ENCODE results near the gene PMEPA1. TPM values are rescaled to one million over a fixed set of nuclear protein-coding genes. Genes with fewer than 3 reads are reported as not detected.
A peak's percentile ranks its signal among the peaks of the same experiment; 100 is the strongest.

The PMEPA1 gene
- polyA plus RNA-seq, 2 of the 4 experiments (the other 2 are of a cell fraction), result 131 to 147 TPM

DNA sequence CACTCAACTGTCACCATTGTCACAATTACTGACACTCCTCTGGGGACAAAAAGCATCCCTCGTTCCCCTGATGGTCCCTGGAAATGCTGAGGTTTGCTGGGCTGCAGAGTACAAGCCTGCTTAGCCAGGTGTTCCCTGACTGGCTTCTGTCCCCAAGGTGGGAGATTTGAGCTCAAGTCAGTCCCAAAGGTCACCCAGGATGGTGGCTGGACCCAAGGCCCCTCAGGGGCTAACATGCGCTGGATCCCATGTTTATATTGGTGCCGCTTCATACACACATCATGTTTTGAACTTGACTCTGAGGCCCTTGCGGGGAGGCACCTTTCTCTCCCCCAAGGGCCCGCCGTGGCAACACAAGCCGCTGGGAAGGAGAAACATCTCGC, 44.2 kb downstream of the PMEPA1 start:
- no peak for DNase-seq (ENCODE audit: low read depth in 1 of 2, low spot score in 1 of 2)
- no peak overlapping the region for H3K27ac ChIP-seq
- ChIA-PET POLR2A (no interaction called here), CTCF (interaction anchor here (0.6 to 1.2 kb wide), 5 partner anchors 10 to 514 kb away, joined by 3 to 6 read pairs (median 4); no protein-coding TSS in a partner anchor)
- TF ChIP-seq HOXB5 (CRISPR knock-in tag; IDR thresholded peaks at IDR 0.05) (no peak), HEYL (CRISPR knock-in tag; IDR thresholded peaks at IDR 0.05) (no peak), CEBPB (IDR thresholded peaks at IDR 0.05) (no peak), CBX2 (IDR thresholded peaks at IDR 0.05; ENCODE audit: borderline replicate concordance, low read depth) (no peak), FOSB (CRISPR knock-in tag; IDR thresholded peaks at IDR 0.05) (no peak)
- TF ChIP-seq, protein P1, sequence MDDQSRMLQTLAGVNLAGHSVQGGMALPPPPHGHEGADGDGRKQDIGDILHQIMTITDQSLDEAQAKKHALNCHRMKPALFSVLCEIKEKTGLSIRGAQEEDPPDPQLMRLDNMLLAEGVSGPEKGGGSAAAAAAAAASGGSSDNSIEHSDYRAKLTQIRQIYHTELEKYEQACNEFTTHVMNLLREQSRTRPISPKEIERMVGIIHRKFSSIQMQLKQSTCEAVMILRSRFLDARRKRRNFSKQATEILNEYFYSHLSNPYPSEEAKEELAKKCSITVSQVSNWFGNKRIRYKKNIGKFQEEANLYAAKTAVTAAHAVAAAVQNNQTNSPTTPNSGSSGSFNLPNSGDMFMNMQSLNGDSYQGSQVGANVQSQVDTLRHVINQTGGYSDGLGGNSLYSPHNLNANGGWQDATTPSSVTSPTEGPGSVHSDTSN (IDR thresholded peaks at IDR 0.05), result no peak
- H3K4me1 ChIP-seq, result peaks cover 79% of the 10 kb centered on the region
- no peak overlapping the region for H3K4me3 ChIP-seq
- no peak for ATAC-seq
- WGBS (ENCODE audit: missing lambda C conversion rate), result 91% methylated on average over 8 of the region's 8 CpGs
- H3K4me2 ChIP-seq, result no peak overlapping the region
- FAIRE-seq, result no peak
- no peaks in the 10 kb centered on the region for H3K9me3 ChIP-seq

GRCh38 chr20:57664924-57665588, 44.8 kb downstream of the PMEPA1 start:
- Histone ChIP-seq H3K4me2 (no peak overlapping the region), H3K4me1 (peaks cover 79% of the 10 kb centered on the region), H3K27ac (no peak overlapping the region), H3K4me3 (no peak overlapping the region), H3K9me3 (no peaks in the 10 kb centered on the region)
- TF ChIP-seq POLR2AphosphoS2 (conservative IDR thresholded peaks at IDR 0.05; ENCODE audit: low read length) (0 out of 2 replicates have a peak, but pooled peaks have one; percentile 6), HEYL (CRISPR knock-in tag; IDR thresholded peaks at IDR 0.05) (no peak), KDM1A (IDR thresholded peaks at IDR 0.05; ENCODE audit: low read depth) (peak; percentile 55; the same call in 1 of the 2 replicates)
- WGBS (ENCODE audit: missing lambda C conversion rate), result 91% methylated on average over 14 of the region's 14 CpGs
- CTCF ChIA-PET, result interaction anchor here (0.6 to 1.2 kb wide), 5 partner anchors 9 to 515 kb away, joined by 3 to 6 read pairs (median 4); no protein-coding TSS in a partner anchor
- FAIRE-seq (no peak), DNase-seq (ENCODE audit: low read depth in 1 of 2, low spot score in 1 of 2) (no peak), ATAC-seq (no peak)
- POLR2A ChIA-PET, result no interaction called here

GRCh38 chr20:57664476-57664875, 45.3 kb downstream of the PMEPA1 start:
- Histone ChIP-seq H3K4me2 (no peak overlapping the region), H3K27ac (0 out of 6 replicates have a peak overlapping the region, but pooled peaks of 1 of the 2 experiments have one; percentile 18), H3K9me3 (no peaks in the 10 kb centered on the region), H3K4me1 (peaks cover 77% of the 10 kb centered on the region), H3K4me3 (no peak overlapping the region)
- ChIA-PET CTCF (interaction anchor here (1.1 to 1.2 kb wide), 2 partner anchors 9 to 11 kb away, joined by 4 to 6 read pairs; no protein-coding TSS in a partner anchor), POLR2A (no interaction called here)
- TF ChIP-seq FOSB (CRISPR knock-in tag; IDR thresholded peaks at IDR 0.05), result no peak
- TF ChIP-seq, protein P2, sequence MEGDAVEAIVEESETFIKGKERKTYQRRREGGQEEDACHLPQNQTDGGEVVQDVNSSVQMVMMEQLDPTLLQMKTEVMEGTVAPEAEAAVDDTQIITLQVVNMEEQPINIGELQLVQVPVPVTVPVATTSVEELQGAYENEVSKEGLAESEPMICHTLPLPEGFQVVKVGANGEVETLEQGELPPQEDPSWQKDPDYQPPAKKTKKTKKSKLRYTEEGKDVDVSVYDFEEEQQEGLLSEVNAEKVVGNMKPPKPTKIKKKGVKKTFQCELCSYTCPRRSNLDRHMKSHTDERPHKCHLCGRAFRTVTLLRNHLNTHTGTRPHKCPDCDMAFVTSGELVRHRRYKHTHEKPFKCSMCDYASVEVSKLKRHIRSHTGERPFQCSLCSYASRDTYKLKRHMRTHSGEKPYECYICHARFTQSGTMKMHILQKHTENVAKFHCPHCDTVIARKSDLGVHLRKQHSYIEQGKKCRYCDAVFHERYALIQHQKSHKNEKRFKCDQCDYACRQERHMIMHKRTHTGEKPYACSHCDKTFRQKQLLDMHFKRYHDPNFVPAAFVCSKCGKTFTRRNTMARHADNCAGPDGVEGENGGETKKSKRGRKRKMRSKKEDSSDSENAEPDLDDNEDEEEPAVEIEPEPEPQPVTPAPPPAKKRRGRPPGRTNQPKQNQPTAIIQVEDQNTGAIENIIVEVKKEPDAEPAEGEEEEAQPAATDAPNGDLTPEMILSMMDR (IDR thresholded peaks at IDR 0.05), result no peak
- no peak for TF ChIP-seq EP300 (IDR thresholded peaks at IDR 0.05)
- TF ChIP-seq HOXB5 (CRISPR knock-in tag; IDR thresholded peaks at IDR 0.05), result no peak
- no peak for TF ChIP-seq MAFK (IDR thresholded peaks at IDR 0.05; ENCODE audit: partially characterized antibody)
- no peak for TF ChIP-seq MAX (IDR thresholded peaks at IDR 0.05)
- TF ChIP-seq TP53 (CRISPR knock-in tag; IDR thresholded peaks at IDR 0.05), result no peak
- no peak for TF ChIP-seq CHD2 (IDR thresholded peaks at IDR 0.05; ENCODE audit: low read length, partially characterized antibody)
- TF ChIP-seq HDAC2 (IDR thresholded peaks at IDR 0.05), result no peak
- no peak for TF ChIP-seq NFE2L2 (conservative IDR thresholded peaks at IDR 0.05; ENCODE audit: low read length)
- no peak for TF ChIP-seq MYC (IDR thresholded peaks at IDR 0.05; ENCODE audit: borderline replicate concordance, low read length)
- TF ChIP-seq ZFP36 (IDR thresholded peaks at IDR 0.05; ENCODE audit: borderline replicate concordance, partially characterized antibody), result no peak
- WGBS (ENCODE audit: missing lambda C conversion rate), result 93% methylated on average over 20 of the region's 20 CpGs
- DNase-seq (ENCODE audit: low read depth in 1 of 2, low spot score in 1 of 2) (no peak), ATAC-seq (no peak), FAIRE-seq (no peak)

Data from A549 (cell line).